H1 (cell line): ENCODE measurements around the gene SEMA5B. TPM values are rescaled to one million over a fixed set of nuclear protein-coding genes. Genes with fewer than 3 reads are reported as not detected.

Experiments
- CTCF ChIA-PET: fragments of 300-600 bp; sonication (Branson Sonifier 250); formaldehyde crosslinking; loops from one replicate; lab custom pipeline; 2021; ENCODE audit not compliant: partially characterized antibody; lab: Charles Lee
- POLR2A ChIA-PET: fragments of 300-600 bp; sonication (Branson Sonifier 250); formaldehyde crosslinking; loops from one replicate; lab custom pipeline; 2021; ENCODE audit warnings: inconsistent platforms; ENCODE audit not compliant: partially characterized antibody; lab: Charles Lee
- DNase-seq, 2 experiments: peaks; one replicate each; pipeline versions ENCODE4 v3.0.0 to v3.0.0-alpha.2; 2010 to 2022; ENCODE audit warnings: low spot score in 2 of 2, low read depth in 1 of 2, mixed read lengths in 1 of 2
- FAIRE-seq: peaks from 2 replicates; lab custom pipeline; 2011; peaks lifted over from hg19 to GRCh38; lab: Jason Lieb, UNC
- H2AFZ ChIP-seq: 2 replicates; pipeline ENCODE4 v1.8.1; 2012; ENCODE audit warnings: low read length, inconsistent platforms
- H2AK5ac ChIP-seq: 2 replicates; pipeline ENCODE4 v1.6.1; 2013; ENCODE audit warnings: low read depth, low read length
- H2BK120ac ChIP-seq: replicated peaks from 2 replicates; pipeline ENCODE3; 2013; ENCODE audit warnings: low read depth, low read length, inconsistent platforms
- H2BK12ac ChIP-seq: 2 replicates; pipeline ENCODE4 v1.6.1; 2013; ENCODE audit warnings: low read depth, low read length
- H2BK15ac ChIP-seq: 2 replicates; pipeline ENCODE4 v1.6.1; 2013; ENCODE audit warnings: low read length
- H2BK20ac ChIP-seq: 2 replicates; pipeline ENCODE4 v1.6.1; 2013; ENCODE audit warnings: low read length
- H2BK5ac ChIP-seq: 2 replicates; pipeline ENCODE4 v1.6.1; 2013; ENCODE audit warnings: low read depth, low read length
- H3K14ac ChIP-seq: 2 replicates; pipeline ENCODE4 v1.6.1; 2013; ENCODE audit warnings: inconsistent platforms; ENCODE audit not compliant: insufficient read length
- H3K18ac ChIP-seq: 2 replicates; pipeline ENCODE4 v1.6.1; 2013; ENCODE audit warnings: low read length; ENCODE audit errors: extremely low read depth
- H3K23ac ChIP-seq: 2 replicates; pipeline ENCODE4 v1.6.1; 2013; ENCODE audit warnings: inconsistent platforms; ENCODE audit not compliant: insufficient read length
- H3K23me2 ChIP-seq: 2 replicates; pipeline ENCODE4 v1.6.1; 2013; ENCODE audit warnings: low read depth, low read length
- H3K27ac ChIP-seq: 2 replicates; pipeline ENCODE4 v1.6.1; 2011; ENCODE audit warnings: low read depth, low read length, inconsistent platforms
- H3K27me3 ChIP-seq, 4 experiments: replicated peaks in 1 of 4; 1 replicate in 1 of 4; 2 replicates in 3 of 4; pipeline versions ENCODE4 v1.6.1 to v1.8.1; 2011 to 2013; ENCODE audit warnings: low read length in 3 of 4, mild to moderate bottlenecking in 3 of 4, inconsistent platforms in 2 of 4, mixed read lengths in 2 of 4, moderate library complexity in 1 of 4; ENCODE audit not compliant: control insufficient read depth in 3 of 4, insufficient read depth in 3 of 4; ENCODE audit errors: extremely low read depth in 1 of 4
- H3K36me3 ChIP-seq, 4 experiments: 2 replicates each; pipeline versions ENCODE4 v1.6.1 to v1.8.1; 2011 to 2013; ENCODE audit warnings: mild to moderate bottlenecking in 4 of 4, low read length in 3 of 4, moderate library complexity in 2 of 4, control low read depth in 1 of 4, inconsistent platforms in 1 of 4; ENCODE audit not compliant: insufficient read depth in 4 of 4, control insufficient read depth in 2 of 4
- H3K4ac ChIP-seq: replicated peaks from 2 replicates; pipeline ENCODE3; 2013; ENCODE audit warnings: low read length, low read depth, mixed read lengths, inconsistent platforms; ENCODE audit not compliant: insufficient read length
- H3K4me1 ChIP-seq, 4 experiments: replicated peaks in 1 of 4; 1 replicate in 1 of 4; 2 replicates in 3 of 4; pipeline versions ENCODE4 v1.6.1 to v1.8.1; 2011 to 2013; ENCODE audit warnings: low read length in 3 of 4, inconsistent platforms in 2 of 4, mixed read lengths in 1 of 4; ENCODE audit not compliant: insufficient read depth in 4 of 4, control insufficient read depth in 3 of 4
- H3K4me2 ChIP-seq, 2 experiments: 2 replicates each; pipeline versions ENCODE4 v1.6.1 to v1.8.1; 2011 to 2013; ENCODE audit warnings: low read depth in 2 of 2, low read length in 2 of 2, control low read depth in 1 of 2, inconsistent platforms in 1 of 2, mild to moderate bottlenecking in 1 of 2; ENCODE audit not compliant: insufficient read depth in 1 of 2
- H3K4me3 ChIP-seq, 4 experiments: fragments of 200-600, 300-600 bp in 1 of 4; sonication (generic), shearing (Covaris generic), sonication (Bioruptor Twin) in 1 of 4; 2 replicates each; pipeline versions ENCODE4 v1.5.1 to v1.8.1; 2011 to 2016; ENCODE audit warnings: low read length in 4 of 4, low read depth in 3 of 4, control low read depth in 2 of 4, inconsistent platforms in 2 of 4, mild to moderate bottlenecking in 2 of 4, mixed read lengths in 1 of 4, moderate library complexity in 1 of 4; ENCODE audit not compliant: insufficient read depth in 2 of 4; ENCODE audit errors: extremely low read depth in 1 of 4
- H3K56ac ChIP-seq: replicated peaks from 2 replicates; pipeline ENCODE3; 2013; ENCODE audit warnings: low read depth, mild to moderate bottlenecking, mixed read lengths, low read length, inconsistent platforms; ENCODE audit not compliant: insufficient read length
- H3K79me1 ChIP-seq: 2 replicates; pipeline ENCODE4 v1.6.1; 2013; ENCODE audit warnings: low read depth, low read length, control low read depth
- H3K79me2 ChIP-seq, 2 experiments: 2 replicates each; pipeline versions ENCODE4 v1.6.1 to v1.8.1; 2012 to 2013; ENCODE audit warnings: low read length in 2 of 2, mild to moderate bottlenecking in 2 of 2, inconsistent platforms in 1 of 2; ENCODE audit not compliant: insufficient read depth in 2 of 2, control insufficient read depth in 1 of 2
- H3K9ac ChIP-seq, 4 experiments: replicated peaks in 1 of 4; 1 replicate in 1 of 4; 2 replicates in 3 of 4; pipeline versions ENCODE4 v1.6.1 to v1.8.1; 2011 to 2013; ENCODE audit warnings: low read depth in 3 of 4, low read length in 3 of 4, control low read depth in 2 of 4, mild to moderate bottlenecking in 2 of 4, moderate library complexity in 2 of 4, inconsistent platforms in 1 of 4; ENCODE audit errors: extremely low read depth in 1 of 4
- H3K9me3 ChIP-seq, 2 experiments: 2 replicates each; pipeline versions ENCODE4 v1.6.1 to v1.8.1; 2012 to 2013; ENCODE audit warnings: mild to moderate bottlenecking in 2 of 2, moderate library complexity in 2 of 2, control low read depth in 1 of 2, inconsistent platforms in 1 of 2, low read depth in 1 of 2, low read length in 1 of 2, mixed read lengths in 1 of 2; ENCODE audit not compliant: insufficient read depth in 2 of 2
- H4K20me1 ChIP-seq, 2 experiments: replicated peaks in 1 of 2; 2 replicates each; pipeline versions ENCODE3 to v1.8.1; 2011 to 2013; ENCODE audit warnings: inconsistent platforms in 2 of 2, low read length in 2 of 2, mild to moderate bottlenecking in 1 of 2; ENCODE audit not compliant: insufficient read depth in 2 of 2, control insufficient read depth in 1 of 2
- H4K5ac ChIP-seq: 2 replicates; pipeline ENCODE4 v1.6.1; 2013; ENCODE audit warnings: low read length, low read depth, mixed read lengths, inconsistent platforms; ENCODE audit not compliant: insufficient read length
- H4K8ac ChIP-seq: 2 replicates; pipeline ENCODE4 v1.8.0; 2013; ENCODE audit warnings: mild to moderate bottlenecking, moderate library complexity, low read length, inconsistent platforms; ENCODE audit not compliant: insufficient read depth; ENCODE audit errors: extremely low read depth
- H4K91ac ChIP-seq: replicated peaks from 2 replicates; pipeline ENCODE3; 2013; ENCODE audit warnings: low read length, mixed read lengths, inconsistent platforms; ENCODE audit not compliant: insufficient read length
- CTCF ChIP-seq, 3 experiments: IDR thresholded peaks; 1 replicate in 2 of 3; 2 replicates in 1 of 3; pipeline versions ENCODE4 v1.5.1 to v1.6.1; 2011; ENCODE audit warnings: low read length in 3 of 3, mild to moderate bottlenecking in 3 of 3, inconsistent platforms in 2 of 3, low read depth in 1 of 3, moderate library complexity in 1 of 3; ENCODE audit not compliant: insufficient read depth in 1 of 3; ENCODE audit errors: control extremely low read depth in 1 of 3
- FOSL1 ChIP-seq: IDR thresholded peaks from 2 replicates; pipeline ENCODE4 v1.6.1; 2011; ENCODE audit warnings: mild to moderate bottlenecking, low read depth, low read length, moderate library complexity; ENCODE audit not compliant: insufficient read depth
- JUN ChIP-seq: IDR thresholded peaks from 2 replicates; pipeline ENCODE4 v1.6.1; 2011; ENCODE audit warnings: low read depth, mild to moderate bottlenecking, improper control_type of control experiment, low read length
- NANOG ChIP-seq: IDR thresholded peaks from 2 replicates; pipeline ENCODE4 v1.6.1; 2011; ENCODE audit warnings: low read length, low read depth, mild to moderate bottlenecking, inconsistent platforms; ENCODE audit not compliant: insufficient read depth, poor library complexity, severe bottlenecking
- RFX5 ChIP-seq: IDR thresholded peaks from 2 replicates; pipeline ENCODE4 v1.6.1; 2011; ENCODE audit warnings: low read depth, low read length, improper control_type of control experiment, borderline replicate concordance
- RNF2 ChIP-seq: fragments of 200-900, 300-1000 bp; sonication (generic); IDR thresholded peaks from 2 replicates; pipeline ENCODE4 v1.7.1; 2016; ENCODE audit warnings: borderline replicate concordance, low read depth, mild to moderate bottlenecking, antibody characterized with exemption, low read length; ENCODE audit not compliant: poor library complexity, severe bottlenecking; ENCODE audit errors: missing control alignments
- SIX5 ChIP-seq: IDR thresholded peaks from 2 replicates; pipeline ENCODE4 v1.6.1; 2011; ENCODE audit warnings: mild to moderate bottlenecking, low read depth, low read length
- SP1 ChIP-seq: IDR thresholded peaks from 2 replicates; pipeline ENCODE4 v1.6.1; 2011; ENCODE audit warnings: low read depth, low read length
- WGBS, 2 experiments: shearing (Covaris generic) in 1 of 2; methylation state at CpG; one replicate each; pipeline versions ENCODE4 v1.1.6 to v1.1.7; 2013 to 2015; ENCODE audit warnings: low lambda C conversion rate in 2 of 2, mixed read lengths in 2 of 2, inconsistent platforms in 1 of 2, low coverage in 1 of 2, missing lambda C conversion rate in 1 of 2; ENCODE audit not compliant: insufficient replicate concordance in 2 of 2, insufficient coverage in 1 of 2, insufficient read length in 1 of 2; ENCODE audit errors: extremely low coverage in 1 of 2, missing lambda C conversion rate in 1 of 2; 5-methylcytosine and 5-hydroxymethylcytosine counted together
- polyA plus RNA-seq, 7 experiments: library from polyadenylated mRNA; depleted of rRNA in 3 of 7; stranded (reverse) in 5 of 7; unstranded in 2 of 7; fragments of >200 nt in 5 of 7; fragments of 200-250 nt in 2 of 7; gene quantifications; 1 replicate in 5 of 7; 2 replicates in 1 of 7; 4 replicates in 1 of 7; pipeline versions ENCODE4 v1.2.1 to v1.2.3, GENCODE V29; 2011 to 2013; ENCODE audit warnings: missing spikeins in 2 of 7, mixed read lengths in 2 of 7
- total RNA-seq: library from RNA; stranded (reverse); fragmentation: NEBNext Ultra II Directional; extraction: Animal tissue kit (Norgen Biotek cat#: 25700); gene quantifications from 2 replicates; pipeline ENCODE4 v1.2.1, GENCODE V29; 2021

Gene SEMA5B
- total and polyA plus RNA-seq, 2 of the 8 experiments (the other 6 are each of a cell fraction or from before 2014, with no cell fraction given) = 13.1 to 22.4 TPM

GRCh38 chr3:122987736-122988319, 39.7 kb downstream of the SEMA5B start:
- peaks cover 23 to 52% (median 33%) of the 10 kb centered on the region in 4 experiments for H3K4me1 ChIP-seq
- peak overlapping the region; percentile 69; the same call in 1 of the 2 replicates for H2BK5ac ChIP-seq
- H2BK15ac ChIP-seq = peak overlapping the region; percentile 50; the same call in 1 of the 2 replicates
- H3K56ac ChIP-seq = no peak overlapping the region
- peak overlapping the region; percentile 27 for H2BK120ac ChIP-seq
- ChIA-PET CTCF (interaction anchor here (1.1 to 3.1 kb wide), 5 partner anchors 10 to 45 kb away, joined by 3 to 17 read pairs (median 5); no protein-coding TSS in a partner anchor), POLR2A (interaction anchor here (1.0 to 2.0 kb wide), 2 partner anchors 14 to 28 kb away, joined by 3 to 5 read pairs; no protein-coding TSS in a partner anchor)
- FAIRE-seq = peak; percentile 13
- peak overlapping the region; percentile 24 for H3K4ac ChIP-seq
- 71% methylated on average over 3 of the region's 3 CpGs; no CpG with 5 or more reads in 1 of the 2 experiments for WGBS, 2 experiments
- no peaks in the 10 kb centered on the region; a peak in 1 of 7 replicates for H3K27me3 ChIP-seq
- DNase-seq = no peak
- peak overlapping the region; percentile 92 for H3K18ac ChIP-seq
- no peak overlapping the region for H3K9ac ChIP-seq
- peak overlapping the region; percentile 54 to 57 for H3K4me2 ChIP-seq
- peak overlapping the region; percentile 97 for H2BK12ac ChIP-seq
- no peaks in the 10 kb centered on the region; a peak in 1 of 8 replicates for H3K36me3 ChIP-seq
- H4K20me1 ChIP-seq = no peaks in the 10 kb centered on the region
- no peak overlapping the region for H3K14ac ChIP-seq
- peak overlapping the region in 3 of 4 experiments; percentile 10 to 34 (median 20); a peak in 2 of 8 replicates for H3K4me3 ChIP-seq
- H4K91ac ChIP-seq = peak overlapping the region; percentile 28
- H2BK20ac ChIP-seq = peak overlapping the region; percentile 94
- no peak overlapping the region for H4K8ac ChIP-seq
- peak overlapping the region; percentile 92; the same call in 1 of the 2 replicates for H2AK5ac ChIP-seq
- H3K23me2 ChIP-seq = peaks cover 2% of the 10 kb centered on the region; the same call in 1 of the 2 replicates
- H4K5ac ChIP-seq = no peak overlapping the region
- no peak overlapping the region for H3K27ac ChIP-seq
- H3K23ac ChIP-seq = no peak overlapping the region
- H3K79me2 ChIP-seq = no peaks in the 10 kb centered on the region
- no peaks in the 10 kb centered on the region for H3K9me3 ChIP-seq
- H3K79me1 ChIP-seq = no peaks in the 10 kb centered on the region; the same call in 1 of the 2 replicates
- no peak overlapping the region for H2AFZ ChIP-seq
- TF ChIP-seq SIX5 (no peak), FOSL1 (no peak), RNF2 (no peak), RFX5 (no peak), JUN (no peak), NANOG (no peak), CTCF (IDR thresholded peaks at IDR 0.05; ENCODE audit: control extremely low read depth in 1 of 3, insufficient read depth in 1 of 3, low read depth in 1 of 3, low read length in 3 of 3) (no peak), SP1 (no peak)
